Testis (tissue), 3 donors: Measurements from ENCODE around the gene LRRC72. TPM values are rescaled to one million over a fixed set of nuclear protein-coding genes. Genes with fewer than 3 reads are reported as not detected.

Source experiments
- DNase-seq: peaks from one replicate; pipeline ENCODE4 v3.0.0-alpha.2; 2019
- H3K27ac ChIP-seq, 2 donors: fragments of 200-600 bp; sonication (generic); one replicate each; pipeline ENCODE4 v1.5.1; 2019
- H3K27me3 ChIP-seq: fragments of 200-600 bp; sonication (generic); one replicate; pipeline ENCODE4 v1.5.1; 2019
- H3K36me3 ChIP-seq: fragments of 200-600 bp; sonication (generic); one replicate; pipeline ENCODE4 v1.5.1; 2017; ENCODE audit warnings: low read depth; ENCODE audit errors: missing control alignments
- H3K4me1 ChIP-seq: fragments of 200-600 bp; sonication (generic); one replicate; pipeline ENCODE4 v1.5.1; 2019
- H3K4me3 ChIP-seq, 2 donors: fragments of 200-600 bp; sonication (generic); one replicate each; pipeline ENCODE4 v1.5.1; 2017 to 2019
- H3K9me3 ChIP-seq: fragments of 200-600 bp; sonication (generic); one replicate; pipeline ENCODE4 v1.5.1; 2017
- CTCF ChIP-seq, 3 experiments: fragments of 450-650 bp in 2 of 3; fragments of 200-600 bp in 1 of 3; sonication (generic) in 1 of 3; IDR thresholded peaks; one replicate each; pipeline ENCODE4 v1.5.1; 2016 to 2019; ENCODE audit warnings: antibody characterized with exemption in 3 of 3, mild to moderate bottlenecking in 2 of 3, moderate library complexity in 1 of 3
- POLR2A ChIP-seq: fragments of 450-650 bp; IDR thresholded peaks from one replicate; pipeline ENCODE4 v1.6.1; 2017; ENCODE audit warnings: antibody characterized with exemption, mild to moderate bottlenecking, moderate library complexity
- WGBS, 2 donors: methylation state at CpG; one replicate each; pipeline ENCODE4 v1.1.5; 2018; 5-methylcytosine and 5-hydroxymethylcytosine counted together
- intact Hi-C: fragments of 100-400 bp; cut with DNase I; formaldehyde crosslinking; loops from one replicate; pipeline ENCODE4 v1.15.1; 2023; ENCODE audit warnings: low total_unique reads
- polyA plus RNA-seq: library from polyadenylated mRNA; stranded (reverse); fragments of 350-450 nt; fragmentation: Illumina TruSeq; extraction: RNeasy Lipid Tissue Mini Kit (QIAGEN cat#74804); gene quantifications from one replicate; pipeline ENCODE4 v1.2.3, GENCODE V29; 2014; ENCODE audit warnings: low read depth, low replicate concordance; ENCODE audit not compliant: insufficient read depth
- total RNA-seq, 2 donors: library from RNA; depleted of rRNA; stranded (reverse); fragments of >200 nt; gene quantifications; one replicate each; pipeline ENCODE4 v1.2.3, GENCODE V29; 2016

The LRRC72 gene
- total and polyA plus RNA-seq, 3 donors from 2014 or later, result 0.79 to 8.6 (median 0.81) TPM

- H3K27me3 ChIP-seq, result no peaks in the 10 kb centered on the region
- no peaks in the 10 kb centered on the region for H3K4me1 ChIP-seq
- TF ChIP-seq POLR2A (no peak), CTCF (IDR thresholded peaks at IDR 0.05) (no peak)
- intact Hi-C loops, result no loop called here
- no peak overlapping the region for H3K27ac ChIP-seq
- H3K4me3 ChIP-seq, result peak overlapping the region in 1 of 2 donors; percentile 34
- no peak for DNase-seq
- H3K36me3 ChIP-seq, result no peaks in the 10 kb centered on the region
- no peaks in the 10 kb centered on the region for H3K9me3 ChIP-seq
- WGBS, 2 donors, result 51 to 62% methylated on average over 33 to 42 of the region's 42 CpGs
Observed at GRCh38 chr7:16586081-16586874, 59.7 kb downstream of the LRRC72 start.

- 64 to 70% methylated on average over 3 of the region's 3 CpGs for WGBS, 2 donors
- no peaks in the 10 kb centered on the region for H3K9me3 ChIP-seq
- no peaks in the 10 kb centered on the region for H3K4me1 ChIP-seq
- no peak for DNase-seq
- no peaks in the 10 kb centered on the region for H3K36me3 ChIP-seq
- no peak overlapping the region for H3K4me3 ChIP-seq
- no peak for TF ChIP-seq CTCF (IDR thresholded peaks at IDR 0.05)
- intact Hi-C loops, result no loop called here
- no peaks in the 10 kb centered on the region for H3K27me3 ChIP-seq
- no peak overlapping the region for H3K27ac ChIP-seq
Observed at GRCh38 chr7:16587129-16587528, 60.5 kb downstream of the LRRC72 start.

GRCh38 chr7:16587790-16588189, 61.2 kb downstream of the LRRC72 start:
- H3K27ac ChIP-seq, result no peak overlapping the region
- H3K9me3 ChIP-seq, result no peaks in the 10 kb centered on the region
- no peak for DNase-seq
- H3K4me1 ChIP-seq, result no peaks in the 10 kb centered on the region
- TF ChIP-seq POLR2A (no peak), CTCF (IDR thresholded peaks at IDR 0.05) (no peak)
- no peaks in the 10 kb centered on the region for H3K36me3 ChIP-seq
- intact Hi-C loops, result no loop called here
- H3K27me3 ChIP-seq, result no peaks in the 10 kb centered on the region
- WGBS, 2 donors, result 41 to 67% methylated on average over 6 of the region's 6 CpGs
- no peak overlapping the region for H3K4me3 ChIP-seq

GRCh38 chr7:16589881-16590280, 63.3 kb downstream of the LRRC72 start:
- intact Hi-C loops, result no loop called here
- DNase-seq, result no peak
- Histone ChIP-seq H3K27ac (no peak overlapping the region), H3K36me3 (no peaks in the 10 kb centered on the region), H3K4me1 (no peaks in the 10 kb centered on the region), H3K27me3 (no peaks in the 10 kb centered on the region), H3K4me3 (no peak overlapping the region), H3K9me3 (no peaks in the 10 kb centered on the region)
- 82 to 84% methylated on average over 2 of the region's 2 CpGs for WGBS, 2 donors
- TF ChIP-seq CTCF (IDR thresholded peaks at IDR 0.05) (no peak), POLR2A (no peak)

GRCh38 chr7:16590424-16590823, 63.8 kb downstream of the LRRC72 start:
- Histone ChIP-seq H3K36me3 (no peaks in the 10 kb centered on the region), H3K27me3 (no peaks in the 10 kb centered on the region), H3K9me3 (no peaks in the 10 kb centered on the region), H3K4me1 (no peaks in the 10 kb centered on the region), H3K27ac (no peak overlapping the region), H3K4me3 (no peak overlapping the region)
- intact Hi-C loops, result no loop called here
- 48 to 67% methylated on average over 1 of the region's 1 CpG for WGBS, 2 donors
- DNase-seq, result no peak
- no peak for TF ChIP-seq POLR2A
- no peak for TF ChIP-seq CTCF (IDR thresholded peaks at IDR 0.05)
